OCI-LY1 (cell line): Measurements from ENCODE around the gene KCNK17.

Experiments
- H2AFZ ChIP-seq: fragments of 200-600 bp; sonication (generic), shearing (Covaris generic); 2 replicates; pipeline ENCODE4 v1.6.0; 2014; ENCODE audit warnings: antibody characterized with exemption, mild to moderate bottlenecking, low read length
- H3F3A ChIP-seq: fragments of 200-600 bp; sonication (generic), shearing (Covaris generic); 2 replicates; pipeline ENCODE4 v1.6.0; 2014; ENCODE audit warnings: mild to moderate bottlenecking, antibody characterized with exemption, low read length, moderate library complexity; ENCODE audit not compliant: insufficient read depth
- H3K27ac ChIP-seq: fragments of 200-600 bp; sonication (generic); 2 replicates; pipeline ENCODE4 v1.5.1; 2014; ENCODE audit warnings: low read length, mixed run types, mild to moderate bottlenecking, low read depth; ENCODE audit not compliant: poor library complexity, severe bottlenecking
- H3K27me3 ChIP-seq: fragments of 200-600 bp; sonication (generic); 2 replicates; pipeline ENCODE4 v1.6.0; 2014; ENCODE audit warnings: antibody characterized with exemption, mild to moderate bottlenecking, low read length, moderate library complexity; ENCODE audit not compliant: insufficient read depth
- H3K36me3 ChIP-seq: fragments of 200-600 bp; sonication (generic); 2 replicates; pipeline ENCODE4 v1.6.1; 2014; ENCODE audit warnings: mild to moderate bottlenecking, antibody characterized with exemption, low read length, moderate library complexity, mixed read lengths; ENCODE audit not compliant: insufficient read depth
- H3K4me1 ChIP-seq: fragments of 200-600 bp; sonication (generic); 2 replicates; pipeline ENCODE4 v1.5.1; 2014; ENCODE audit warnings: mild to moderate bottlenecking, low read length, moderate library complexity; ENCODE audit not compliant: insufficient read depth, severe bottlenecking
- H3K4me2 ChIP-seq: fragments of 200-600 bp; sonication (generic), shearing (Covaris generic); 2 replicates; pipeline ENCODE4 v1.6.1; 2014; ENCODE audit warnings: low read length
- H3K4me3 ChIP-seq: fragments of 200-600 bp; sonication (generic); 2 replicates; pipeline ENCODE4 v1.5.1; 2014; ENCODE audit warnings: low read length, low read depth, mild to moderate bottlenecking, mixed read lengths; ENCODE audit not compliant: poor library complexity, severe bottlenecking
- H3K79me2 ChIP-seq: fragments of 200-600 bp; shearing (Covaris generic); 2 replicates; pipeline ENCODE4 v1.6.1; 2016; ENCODE audit warnings: mixed run types, low read length, mixed read lengths; ENCODE audit not compliant: insufficient read depth
- H3K9ac ChIP-seq: fragments of 200-600 bp; sonication (generic), shearing (Covaris generic); 2 replicates; pipeline ENCODE4 v1.6.1; 2014; ENCODE audit warnings: mild to moderate bottlenecking, low read length, mixed read lengths
- H3K9me2 ChIP-seq: fragments of 200-600 bp; sonication (generic), shearing (Covaris generic); 2 replicates; pipeline ENCODE4 v1.6.1; 2014; ENCODE audit warnings: low read depth, mild to moderate bottlenecking, low read length, mixed read lengths
- H3K9me3 ChIP-seq: fragments of 200-600 bp; shearing (Covaris generic); 2 replicates; pipeline ENCODE4 v1.6.1; 2014; ENCODE audit warnings: low read length, mixed read lengths
- H4K20me1 ChIP-seq: fragments of 200-600 bp; sonication (generic), shearing (Covaris generic); 2 replicates; pipeline ENCODE4 v1.6.0; 2016; ENCODE audit warnings: mild to moderate bottlenecking, low read length; ENCODE audit not compliant: insufficient read depth
- CTCF ChIP-seq: fragments of 200-600 bp; sonication (generic), shearing (Covaris generic); IDR thresholded peaks from 2 replicates; pipeline ENCODE4 v1.5.1; 2017; ENCODE audit warnings: mild to moderate bottlenecking, antibody characterized with exemption, low read length, moderate library complexity, mixed read lengths
- EZH2 ChIP-seq: fragments of 200-600 bp; sonication (generic), shearing (Covaris generic); IDR thresholded peaks from 2 replicates; pipeline ENCODE4 v1.8.0; 2017; ENCODE audit warnings: borderline replicate concordance, mixed run types, mild to moderate bottlenecking, antibody characterized with exemption, low read length, moderate library complexity, mixed read lengths

The KCNK17 gene

GRCh38 chr6:39353698-39354315 is 39.6 kb upstream of the KCNK17 start:
- Histone ChIP-seq H3K9me3 (no peaks in the 10 kb centered on the region), H3K79me2 (no peaks in the 10 kb centered on the region), H3F3A (no peaks in the 10 kb centered on the region), H3K27ac (no peak overlapping the region), H3K27me3 (no peaks in the 10 kb centered on the region), H3K36me3 (no peaks in the 10 kb centered on the region), H4K20me1 (no peaks in the 10 kb centered on the region), H2AFZ (no peak overlapping the region), H3K9ac (no peak overlapping the region), H3K4me3 (no peak overlapping the region), H3K4me1 (no peaks in the 10 kb centered on the region), H3K4me2 (no peak overlapping the region), H3K9me2 (no peaks in the 10 kb centered on the region)
- no peak for TF ChIP-seq CTCF
- TF ChIP-seq EZH2: no peak

- Histone ChIP-seq H3K4me3 (no peak overlapping the region), H3K9ac (no peak overlapping the region), H3K79me2 (no peaks in the 10 kb centered on the region), H3K9me2 (no peaks in the 10 kb centered on the region), H4K20me1 (no peaks in the 10 kb centered on the region), H3F3A (no peaks in the 10 kb centered on the region), H3K36me3 (no peaks in the 10 kb centered on the region), H3K27ac (no peak overlapping the region), H3K9me3 (no peaks in the 10 kb centered on the region), H2AFZ (no peak overlapping the region), H3K4me2 (no peak overlapping the region), H3K4me1 (no peaks in the 10 kb centered on the region), H3K27me3 (no peaks in the 10 kb centered on the region)
- TF ChIP-seq EZH2: no peak
- no peak for TF ChIP-seq CTCF
Observed at GRCh38 chr6:39350723-39351505, 36.7 kb upstream of the KCNK17 start.

- no peaks in the 10 kb centered on the region; the same call in 1 of the 2 replicates for H3K36me3 ChIP-seq
- no peaks in the 10 kb centered on the region for H3F3A ChIP-seq
- H3K9ac ChIP-seq: no peak overlapping the region
- no peaks in the 10 kb centered on the region for H3K9me3 ChIP-seq
- no peaks in the 10 kb centered on the region for H3K4me1 ChIP-seq
- H3K9me2 ChIP-seq: no peaks in the 10 kb centered on the region
- H3K27me3 ChIP-seq: no peaks in the 10 kb centered on the region
- no peak overlapping the region for H3K4me3 ChIP-seq
- no peak overlapping the region for H3K27ac ChIP-seq
- TF ChIP-seq CTCF (no peak), EZH2 (no peak)
- H4K20me1 ChIP-seq: no peaks in the 10 kb centered on the region
- H3K4me2 ChIP-seq: no peak overlapping the region
- no peak overlapping the region for H2AFZ ChIP-seq
- no peaks in the 10 kb centered on the region for H3K79me2 ChIP-seq
Observed at GRCh38 chr6:39348740-39349139, 34.5 kb upstream of the KCNK17 start.
